ENCODE results near the gene MB21D2. TPM values are rescaled to one million over a fixed set of nuclear protein-coding genes. Genes with fewer than 3 reads are reported as not detected.

The MB21D2 gene
- total RNA-seq, 4 donors from 2014 or later: 1.5 to 3.8 (median 2.7) TPM

DNA sequence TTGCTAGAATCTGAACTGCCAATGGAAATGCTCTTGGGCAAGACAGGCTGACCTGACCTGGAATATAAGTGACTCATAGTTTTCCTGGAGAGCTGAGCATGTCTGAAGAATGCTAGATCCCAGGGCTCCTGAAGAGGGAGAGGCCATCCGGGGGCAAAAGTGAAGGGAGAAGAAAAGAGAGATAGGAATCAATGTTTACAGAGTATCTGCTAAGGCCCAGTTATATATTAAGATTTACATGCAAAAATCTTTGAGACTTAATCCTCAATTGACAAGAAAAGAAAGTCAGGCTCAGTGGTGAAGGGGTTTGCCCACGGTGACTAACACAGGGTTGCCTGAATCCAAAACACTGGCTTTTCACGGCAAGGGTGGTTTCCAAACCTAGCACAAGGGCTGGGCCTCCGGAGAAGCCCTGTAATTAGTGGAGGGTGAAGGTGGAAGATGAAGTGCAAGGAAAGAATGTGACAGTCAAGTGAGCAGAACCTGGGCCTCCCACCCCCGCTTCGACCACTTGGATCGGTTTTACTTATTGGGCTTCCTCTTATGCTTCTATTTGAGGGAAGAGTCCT, 98.6 kb downstream of the MB21D2 start:
- Histone ChIP-seq H3K4me1 (peaks cover 4 to 16% of the 10 kb centered on the region in 2 donors), H3K27me3 (no peaks in the 10 kb centered on the region)
- in situ Hi-C loops (cut with MboI; ENCODE audit: low sequenced_read_pairs in 4 of 4): loop anchor here in 3 of 4 donors (5.0 to 10.0 kb wide), 3 partner anchors 223 to 756 kb away; no protein-coding TSS in a partner anchor

GRCh38 chr3:192818126-192818525, 99.5 kb downstream of the MB21D2 start:
- no peak for ATAC-seq
- Histone ChIP-seq H3K9me3 (no peaks in the 10 kb centered on the region), H3K4me1 (peaks cover 4 to 16% of the 10 kb centered on the region in 2 donors), H3K4me3 (no peak overlapping the region), H3K27ac (no peak overlapping the region), H3K27me3 (no peaks in the 10 kb centered on the region), H3K36me3 (no peaks in the 10 kb centered on the region)
- in situ Hi-C loops (cut with MboI; ENCODE audit: low sequenced_read_pairs in 4 of 4): loop anchor here in 3 of 4 donors (5.0 to 10.0 kb wide), 3 partner anchors 224 to 757 kb away; no protein-coding TSS in a partner anchor
- no peak for TF ChIP-seq POLR2A (IDR thresholded peaks at IDR 0.05)
- TF ChIP-seq, protein P1, sequence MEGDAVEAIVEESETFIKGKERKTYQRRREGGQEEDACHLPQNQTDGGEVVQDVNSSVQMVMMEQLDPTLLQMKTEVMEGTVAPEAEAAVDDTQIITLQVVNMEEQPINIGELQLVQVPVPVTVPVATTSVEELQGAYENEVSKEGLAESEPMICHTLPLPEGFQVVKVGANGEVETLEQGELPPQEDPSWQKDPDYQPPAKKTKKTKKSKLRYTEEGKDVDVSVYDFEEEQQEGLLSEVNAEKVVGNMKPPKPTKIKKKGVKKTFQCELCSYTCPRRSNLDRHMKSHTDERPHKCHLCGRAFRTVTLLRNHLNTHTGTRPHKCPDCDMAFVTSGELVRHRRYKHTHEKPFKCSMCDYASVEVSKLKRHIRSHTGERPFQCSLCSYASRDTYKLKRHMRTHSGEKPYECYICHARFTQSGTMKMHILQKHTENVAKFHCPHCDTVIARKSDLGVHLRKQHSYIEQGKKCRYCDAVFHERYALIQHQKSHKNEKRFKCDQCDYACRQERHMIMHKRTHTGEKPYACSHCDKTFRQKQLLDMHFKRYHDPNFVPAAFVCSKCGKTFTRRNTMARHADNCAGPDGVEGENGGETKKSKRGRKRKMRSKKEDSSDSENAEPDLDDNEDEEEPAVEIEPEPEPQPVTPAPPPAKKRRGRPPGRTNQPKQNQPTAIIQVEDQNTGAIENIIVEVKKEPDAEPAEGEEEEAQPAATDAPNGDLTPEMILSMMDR (IDR thresholded peaks at IDR 0.05 in 4 of 5, conservative IDR thresholded peaks at IDR 0.05 in 1 of 5): no peak
- DNase-seq: no peak
- intact Hi-C loops (cut with DNase I; ENCODE audit: low total_unique reads): loop anchor here (5.0 kb wide), 1 partner anchor 754 kb away; no protein-coding TSS in a partner anchor

More for the DNA sequence above, 98.6 kb downstream of the MB21D2 start:
- no peak overlapping the region for H3K4me3 ChIP-seq
- TF ChIP-seq POLR2A (IDR thresholded peaks at IDR 0.05): no peak
- TF ChIP-seq, protein P1 (IDR thresholded peaks at IDR 0.05 in 4 of 5, conservative IDR thresholded peaks at IDR 0.05 in 1 of 5): no peak
- intact Hi-C loops (cut with DNase I; ENCODE audit: low total_unique reads): loop anchor here (5.0 kb wide), 1 partner anchor 753 kb away; no protein-coding TSS in a partner anchor
- peak; percentile 55 to 64 for ATAC-seq
- no peaks in the 10 kb centered on the region for H3K36me3 ChIP-seq
- H3K9me3 ChIP-seq: no peaks in the 10 kb centered on the region
- no peak for DNase-seq
- no peak overlapping the region for H3K27ac ChIP-seq

DNA sequence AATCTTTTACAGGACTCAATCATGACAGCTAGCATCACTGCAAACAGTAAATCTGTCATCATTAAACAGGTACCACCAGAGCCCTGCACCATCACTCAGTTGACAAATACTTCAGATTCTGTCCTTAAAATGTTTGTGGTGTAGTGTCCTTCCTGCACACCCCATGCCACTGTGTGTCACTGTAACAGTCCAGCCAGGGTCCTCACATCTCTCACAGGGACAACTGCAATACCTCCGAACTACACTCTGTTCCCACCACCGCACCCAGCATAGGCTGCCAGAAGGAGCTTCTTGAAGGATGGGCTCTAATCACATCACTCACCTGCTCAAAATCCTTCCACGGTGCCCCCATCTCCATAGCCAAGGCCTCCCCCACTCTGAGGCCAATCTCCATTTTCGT, 100.2 kb downstream of the MB21D2 start:
- no peak for ATAC-seq
- in situ Hi-C loops (cut with MboI; ENCODE audit: low sequenced_read_pairs in 4 of 4): loop anchor here in 3 of 4 donors (5.0 to 10.0 kb wide), 3 partner anchors 225 to 757 kb away; no protein-coding TSS in a partner anchor
- no peak overlapping the region for H3K27ac ChIP-seq
- TF ChIP-seq, protein P1 (IDR thresholded peaks at IDR 0.05 in 4 of 5, conservative IDR thresholded peaks at IDR 0.05 in 1 of 5): no peak
- TF ChIP-seq POLR2A (IDR thresholded peaks at IDR 0.05): no peak
- H3K4me3 ChIP-seq: no peak overlapping the region
- H3K36me3 ChIP-seq: no peaks in the 10 kb centered on the region
- DNase-seq: no peak
- no peaks in the 10 kb centered on the region for H3K9me3 ChIP-seq
- intact Hi-C loops (cut with DNase I; ENCODE audit: low total_unique reads): loop anchor here (1.0 to 5.0 kb wide), 3 partner anchors 99 to 755 kb away; partner anchors contain the start of gene MB21D2
- no peaks in the 10 kb centered on the region for H3K27me3 ChIP-seq
- H3K4me1 ChIP-seq: peaks cover 4 to 16% of the 10 kb centered on the region in 2 donors

DNA sequence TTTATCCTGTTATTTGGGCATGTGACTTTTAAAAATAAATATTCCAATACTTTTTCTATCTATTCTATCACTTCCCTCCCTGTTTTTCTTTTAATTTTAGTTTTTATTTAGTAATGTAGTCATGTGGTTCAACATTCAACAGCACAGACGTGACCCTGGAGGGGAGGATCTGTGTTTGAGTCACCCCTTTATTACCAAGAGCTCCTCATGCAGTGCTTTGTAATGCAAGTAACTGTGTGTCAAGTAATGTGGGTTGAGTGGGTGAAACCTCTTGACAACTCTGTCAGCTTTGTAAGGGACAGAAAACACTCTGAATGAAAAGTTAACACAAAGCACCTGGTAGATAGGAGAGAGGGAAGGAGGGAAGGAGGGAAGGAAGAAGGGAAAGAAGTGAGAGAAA, 100.6 kb downstream of the MB21D2 start:
- no peaks in the 10 kb centered on the region for H3K9me3 ChIP-seq
- intact Hi-C loops (cut with DNase I; ENCODE audit: low total_unique reads): loop anchor here (1.0 to 5.0 kb wide), 3 partner anchors 100 to 755 kb away; partner anchors contain the start of gene MB21D2
- no peak overlapping the region for H3K27ac ChIP-seq
- no peak for TF ChIP-seq POLR2A (IDR thresholded peaks at IDR 0.05)
- TF ChIP-seq, protein P1 (IDR thresholded peaks at IDR 0.05 in 4 of 5, conservative IDR thresholded peaks at IDR 0.05 in 1 of 5): no peak
- H3K36me3 ChIP-seq: no peaks in the 10 kb centered on the region
- in situ Hi-C loops (cut with MboI; ENCODE audit: low sequenced_read_pairs in 4 of 4): loop anchor here in 3 of 4 donors (5.0 to 10.0 kb wide), 3 partner anchors 225 to 758 kb away; no protein-coding TSS in a partner anchor
- peaks cover 4 to 16% of the 10 kb centered on the region in 2 donors for H3K4me1 ChIP-seq
- H3K27me3 ChIP-seq: no peaks in the 10 kb centered on the region
- DNase-seq: no peak
- no peak for ATAC-seq
- no peak overlapping the region for H3K4me3 ChIP-seq

Measured in gastrocnemius medialis (tissue), 4 donors.